IPS-20b (cell line): ENCODE measurements around the gene PRDM2.
"Not testable (repeated sequence)": the region's sequence is repeated elsewhere in the genome, so short reads cannot be mapped to it uniquely, and the experiment has no call there.

Experiments used
- H3K27ac ChIP-seq: one replicate; pipeline ENCODE4 v1.5.1; 2013; ENCODE audit warnings: low read length
- H3K27me3 ChIP-seq: 2 replicates; pipeline ENCODE4 v1.6.1; 2013; ENCODE audit warnings: mild to moderate bottlenecking, low read length, inconsistent platforms; ENCODE audit not compliant: insufficient read depth
- H3K36me3 ChIP-seq: 2 replicates; pipeline ENCODE4 v1.6.1; 2013; ENCODE audit warnings: low read depth, mild to moderate bottlenecking, inconsistent platforms, low read length, moderate library complexity; ENCODE audit not compliant: insufficient read depth
- H3K4me1 ChIP-seq: 2 replicates; pipeline ENCODE4 v1.6.1; 2013; ENCODE audit warnings: mild to moderate bottlenecking, control low read depth, inconsistent platforms, low read length, moderate library complexity; ENCODE audit not compliant: insufficient read depth
- H3K4me3 ChIP-seq: 2 replicates; pipeline ENCODE4 v1.5.1; 2013; ENCODE audit warnings: mild to moderate bottlenecking, low read length, inconsistent platforms
- H3K9ac ChIP-seq: 2 replicates; pipeline ENCODE4 v1.6.1; 2013; ENCODE audit warnings: low read depth, mild to moderate bottlenecking, inconsistent platforms, low read length, moderate library complexity
- H3K9me3 ChIP-seq: 2 replicates; pipeline ENCODE4 v1.6.1; 2013; ENCODE audit warnings: mild to moderate bottlenecking, low read depth, low read length, inconsistent platforms; ENCODE audit not compliant: insufficient read depth

PRDM2 gene

GRCh38 chr1:13677896-13678295 is 22.1 kb upstream of the PRDM2 start:
- Histone ChIP-seq H3K27me3 (peaks cover 3% of the 10 kb centered on the region; the same call in 1 of the 2 replicates), H3K4me3 (no peak overlapping the region), H3K4me1 (no peaks in the 10 kb centered on the region), H3K27ac (no peak overlapping the region), H3K36me3 (no peaks in the 10 kb centered on the region), H3K9ac (no peak overlapping the region), H3K9me3 (no peaks in the 10 kb centered on the region)

- H3K9ac ChIP-seq, result no peak overlapping the region
- H3K9me3 ChIP-seq, result no peaks in the 10 kb centered on the region
- peaks cover 3% of the 10 kb centered on the region; the same call in 1 of the 2 replicates for H3K27me3 ChIP-seq
- H3K4me1 ChIP-seq, result no peaks in the 10 kb centered on the region
- H3K4me3 ChIP-seq, result no peak overlapping the region
- no peaks in the 10 kb centered on the region for H3K36me3 ChIP-seq
- H3K27ac ChIP-seq, result no peak overlapping the region
Observed at GRCh38 chr1:13679651-13680050, 20.3 kb upstream of the PRDM2 start.

- not testable (repeated sequence) for H3K36me3 ChIP-seq, H3K9me3 ChIP-seq, H3K27ac ChIP-seq, H3K4me3 ChIP-seq, H3K27me3 ChIP-seq, H3K4me1 ChIP-seq, H3K9ac ChIP-seq
Observed at GRCh38 chr1:13680609-13681008, 19.4 kb upstream of the PRDM2 start.

GRCh38 chr1:13681921-13682320 is 18.1 kb upstream of the PRDM2 start:
- Histone ChIP-seq H3K27ac (no peak overlapping the region), H3K4me3 (no peak overlapping the region), H3K9me3 (no peaks in the 10 kb centered on the region), H3K9ac (no peak overlapping the region), H3K4me1 (no peaks in the 10 kb centered on the region), H3K36me3 (no peaks in the 10 kb centered on the region), H3K27me3 (peaks cover 3% of the 10 kb centered on the region; the same call in 1 of the 2 replicates)

GRCh38 chr1:13682444-13682843 is 17.5 kb upstream of the PRDM2 start:
- Histone ChIP-seq H3K9me3 (no peaks in the 10 kb centered on the region), H3K4me1 (no peaks in the 10 kb centered on the region), H3K9ac (no peak overlapping the region), H3K27me3 (peaks cover 3% of the 10 kb centered on the region; the same call in 1 of the 2 replicates), H3K36me3 (no peaks in the 10 kb centered on the region), H3K4me3 (no peak overlapping the region), H3K27ac (no peak overlapping the region)

GRCh38 chr1:13683206-13683605 is 16.8 kb upstream of the PRDM2 start:
- Histone ChIP-seq H3K36me3 (no peaks in the 10 kb centered on the region), H3K4me1 (no peaks in the 10 kb centered on the region), H3K27me3 (peaks cover 3% of the 10 kb centered on the region; the same call in 1 of the 2 replicates), H3K4me3 (no peak overlapping the region), H3K27ac (no peak overlapping the region), H3K9ac (no peak overlapping the region), H3K9me3 (no peaks in the 10 kb centered on the region)

GRCh38 chr1:13687151-13687715 is 12.8 kb upstream of the PRDM2 start:
- Histone ChIP-seq H3K4me3 (no peak overlapping the region), H3K36me3 (no peaks in the 10 kb centered on the region), H3K27me3 (no peaks in the 10 kb centered on the region; the same call in 1 of the 2 replicates), H3K4me1 (no peaks in the 10 kb centered on the region), H3K9ac (no peak overlapping the region), H3K9me3 (no peaks in the 10 kb centered on the region), H3K27ac (no peak overlapping the region)

- not testable (repeated sequence) for H3K27ac ChIP-seq, H3K27me3 ChIP-seq, H3K4me3 ChIP-seq, H3K36me3 ChIP-seq, H3K4me1 ChIP-seq, H3K9me3 ChIP-seq, H3K9ac ChIP-seq
Observed at GRCh38 chr1:13693094-13693493, 6.9 kb upstream of the PRDM2 start.

- Histone ChIP-seq H3K9me3 (peaks cover 4% of the 10 kb centered on the region; the same call in 1 of the 2 replicates), H3K27ac (no peak overlapping the region), H3K36me3 (no peaks in the 10 kb centered on the region), H3K27me3 (peaks cover 18% of the 10 kb centered on the region), H3K9ac (no peak overlapping the region), H3K4me3 (no peak overlapping the region), H3K4me1 (no peaks in the 10 kb centered on the region)
Observed at GRCh38 chr1:13694886-13695684, 4.9 kb upstream of the PRDM2 start.

GRCh38 chr1:13697738-13698137 is 2.2 kb upstream of the PRDM2 start:
- H3K27ac ChIP-seq, result no peak overlapping the region
- H3K27me3 ChIP-seq, result peaks cover 32% of the 10 kb centered on the region
- no peak overlapping the region for H3K9ac ChIP-seq
- H3K4me1 ChIP-seq, result no peaks in the 10 kb centered on the region; the same call in 1 of the 2 replicates
- no peaks in the 10 kb centered on the region for H3K36me3 ChIP-seq
- peaks cover 4% of the 10 kb centered on the region; the same call in 1 of the 2 replicates for H3K9me3 ChIP-seq
- no peak overlapping the region for H3K4me3 ChIP-seq

- peak overlapping the region; percentile 69 for H3K4me3 ChIP-seq
- no peaks in the 10 kb centered on the region; the same call in 1 of the 2 replicates for H3K4me1 ChIP-seq
- peak overlapping the region; percentile 59; the same call in 1 of the 2 replicates for H3K9ac ChIP-seq
- peaks cover 4% of the 10 kb centered on the region; the same call in 1 of the 2 replicates for H3K9me3 ChIP-seq
- H3K27me3 ChIP-seq, result peaks cover 32% of the 10 kb centered on the region
- H3K36me3 ChIP-seq, result no peaks in the 10 kb centered on the region
- H3K27ac ChIP-seq, result no peak overlapping the region
Observed at GRCh38 chr1:13699510-13699909, 478 bp upstream of the PRDM2 start.
